Dendritic cell treated with granulocyte-macrophage colony-stimulating factor and Interleukin-4, amounts not matched to agents 40 ng/mL and 50 ng/mL, for 4 days (primary cell): ENCODE data around the gene ZBTB3.
"Not testable (repeated sequence)": the region's sequence is repeated elsewhere in the genome, so short reads cannot be mapped to it uniquely, and the experiment has no call there.

Experiments
- H3K27ac Mint-ChIP-seq: one replicate; pipeline ENCODE4 v1.8.0; 2022; ENCODE audit warnings: mild to moderate bottlenecking, mixed read lengths
- H3K27me3 Mint-ChIP-seq: one replicate; pipeline ENCODE4 v1.8.0; 2022; ENCODE audit warnings: mild to moderate bottlenecking, mixed read lengths
- H3K36me3 Mint-ChIP-seq: one replicate; pipeline ENCODE4 v1.8.0; 2022; ENCODE audit warnings: low read depth, mixed read lengths
- H3K4me1 Mint-ChIP-seq: one replicate; pipeline ENCODE4 v1.8.0; 2022; ENCODE audit warnings: low read depth, mixed read lengths
- H3K4me3 Mint-ChIP-seq: one replicate; pipeline ENCODE4 v1.8.0; 2022; ENCODE audit warnings: mild to moderate bottlenecking, moderate library complexity, mixed read lengths
- H3K9me3 Mint-ChIP-seq: one replicate; pipeline ENCODE4 v1.8.0; 2022; ENCODE audit warnings: mixed read lengths
- intact Hi-C: fragments of 100-400 bp; cut with micrococcal nuclease; formaldehyde crosslinking; loops from one replicate; pipeline ENCODE4 v1.15.0; 2022

Gene ZBTB3

DNA sequence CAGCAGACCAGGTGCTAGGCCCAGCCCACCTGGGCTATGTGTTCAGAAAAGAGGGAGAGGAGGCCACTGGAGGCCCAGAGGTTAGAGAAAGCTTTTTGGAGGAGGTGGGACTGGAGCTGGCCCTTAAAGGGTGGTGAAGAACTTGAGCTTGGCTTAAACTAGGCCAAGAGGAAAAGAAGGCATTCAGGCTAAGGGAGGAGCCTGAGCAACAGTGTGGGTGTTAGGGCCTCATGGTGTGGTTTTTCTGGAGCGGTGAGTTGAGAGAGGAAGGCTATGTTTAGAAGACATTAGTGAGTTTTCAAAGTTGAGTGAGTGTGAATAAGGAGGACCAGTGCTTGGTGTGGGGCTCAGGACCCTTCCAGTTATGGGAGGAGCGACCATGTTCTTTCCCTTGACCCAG is 23.4 kb upstream of the ZBTB3 start:
- Mint-ChIP-seq H3K27ac (peak overlapping the region; percentile 70), H3K27me3 (no peaks in the 10 kb centered on the region), H3K9me3 (no peaks in the 10 kb centered on the region), H3K36me3 (peaks cover 83% of the 10 kb centered on the region), H3K4me3 (no peak overlapping the region), H3K4me1 (peaks cover 37% of the 10 kb centered on the region)
- intact Hi-C loops = no loop called here

DNA sequence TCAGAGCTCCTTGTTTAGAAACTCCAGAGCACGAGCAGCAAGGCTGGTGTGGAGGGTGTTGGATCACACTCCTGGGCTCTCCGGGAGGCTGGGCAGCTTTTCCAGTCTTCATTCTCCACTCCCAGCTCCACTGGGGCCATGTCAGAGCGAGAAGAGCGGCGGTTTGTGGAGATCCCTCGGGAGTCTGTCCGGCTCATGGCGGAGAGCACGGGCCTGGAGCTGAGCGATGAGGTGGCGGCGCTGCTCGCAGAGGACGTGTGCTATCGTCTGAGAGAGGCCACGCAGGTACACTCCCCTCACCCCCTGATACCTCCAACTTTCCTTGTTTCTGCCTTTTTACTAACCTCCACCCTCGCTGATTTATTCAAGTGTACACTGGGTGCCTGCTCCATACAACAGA is 21.7 kb upstream of the ZBTB3 start:
- peak overlapping the region; percentile 41 for H3K27ac Mint-ChIP-seq
- H3K4me3 Mint-ChIP-seq = no peak overlapping the region
- H3K9me3 Mint-ChIP-seq = no peaks in the 10 kb centered on the region
- no peaks in the 10 kb centered on the region for H3K27me3 Mint-ChIP-seq
- H3K36me3 Mint-ChIP-seq = peaks cover 77% of the 10 kb centered on the region
- intact Hi-C loops = no loop called here
- peaks cover 47% of the 10 kb centered on the region for H3K4me1 Mint-ChIP-seq

DNA sequence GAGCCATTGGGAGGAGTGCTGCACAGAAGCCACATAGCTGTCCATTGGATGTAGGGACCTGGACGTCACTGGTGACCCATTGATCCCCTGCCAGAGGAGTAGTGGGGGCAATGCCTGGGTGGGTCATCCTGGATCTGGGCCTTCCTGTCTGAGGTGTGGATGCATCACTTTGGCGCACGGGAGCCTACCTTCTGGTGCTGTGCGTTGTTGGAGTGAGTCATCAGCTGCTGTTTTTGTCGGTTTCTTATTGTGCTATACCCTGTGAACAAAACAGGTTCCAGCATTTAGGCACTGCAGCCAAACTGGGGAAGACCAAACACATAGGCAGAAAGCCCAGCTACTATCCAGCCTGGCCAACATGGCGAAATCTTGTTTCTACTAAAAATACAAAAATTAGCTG is 20.4 kb upstream of the ZBTB3 start:
- no peaks in the 10 kb centered on the region for H3K27me3 Mint-ChIP-seq
- peaks cover 68% of the 10 kb centered on the region for H3K36me3 Mint-ChIP-seq
- no peak overlapping the region for H3K4me3 Mint-ChIP-seq
- peaks cover 59% of the 10 kb centered on the region for H3K4me1 Mint-ChIP-seq
- H3K9me3 Mint-ChIP-seq = no peaks in the 10 kb centered on the region
- H3K27ac Mint-ChIP-seq = peak overlapping the region; percentile 41
- intact Hi-C loops = loop anchor here (5.0 kb wide), 1 partner anchor 47 kb away; the partner anchor contains the start of genes HNRNPUL2 and TTC9C

DNA sequence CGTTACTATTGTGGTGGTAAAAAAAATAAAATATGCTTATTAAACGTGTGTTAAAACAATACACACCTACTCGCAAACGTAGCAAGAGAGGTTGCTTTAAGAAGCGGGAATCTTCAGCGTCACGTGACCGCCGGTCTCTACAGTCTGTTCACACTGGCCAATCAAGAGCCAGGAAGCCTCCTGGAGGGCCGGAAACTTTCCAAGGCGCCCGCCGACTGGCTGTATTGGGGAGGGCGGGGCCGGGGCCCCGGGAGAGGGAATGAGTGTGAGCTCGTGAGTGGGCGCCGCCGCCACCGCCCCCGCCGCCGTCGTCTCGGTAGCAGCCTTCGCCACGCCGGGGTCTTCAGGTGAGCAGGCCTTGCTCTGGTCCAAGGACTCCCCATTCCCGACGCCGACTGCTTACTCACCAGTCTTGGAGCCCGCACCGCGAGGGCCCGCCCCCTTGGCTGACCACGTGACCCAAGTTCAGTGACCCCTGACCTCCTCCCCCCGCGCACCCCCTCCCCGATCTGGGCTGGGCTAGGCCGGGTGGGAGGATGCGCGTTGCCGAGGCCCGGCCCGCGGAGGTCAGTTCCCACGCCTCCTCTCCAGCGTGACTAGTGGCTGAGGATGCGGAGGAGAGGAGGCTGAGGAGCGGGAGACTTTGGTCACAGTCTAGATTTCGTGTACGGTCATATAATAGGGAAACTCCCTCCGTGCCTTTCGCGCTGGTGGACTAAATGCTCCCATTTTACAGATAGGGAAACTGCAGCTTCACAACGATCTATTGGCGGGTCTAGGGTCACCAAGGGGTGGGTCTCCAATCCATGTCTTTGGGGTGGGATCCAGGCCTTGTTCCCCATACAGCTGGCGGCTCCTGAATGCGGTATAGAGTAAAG is 17.4 kb upstream of the ZBTB3 start, which contains the start of gene TAF6L:
TSS of gene TAF6L (plus strand) at position 253 of the 878 bp plus-strand sequence. CDS start 4,388 bp downstream, outside the sequence.
- H3K27ac Mint-ChIP-seq = peak within 1 kb of the TSS; percentile 96
- H3K27me3 Mint-ChIP-seq = no peaks in the 10 kb centered on the region
- no peaks in the 10 kb centered on the region for H3K9me3 Mint-ChIP-seq
- peaks cover 45% of the 10 kb centered on the region for H3K4me1 Mint-ChIP-seq
- H3K36me3 Mint-ChIP-seq = peaks cover 61% of the 10 kb centered on the region
- H3K4me3 Mint-ChIP-seq = peak within 1 kb of the TSS; percentile 85
- intact Hi-C loops = loop anchor here (1.0 to 5.0 kb wide), 3 partner anchors 10 to 44 kb away; partner anchors contain the start of genes HNRNPUL2, POLR2G and TTC9C

DNA sequence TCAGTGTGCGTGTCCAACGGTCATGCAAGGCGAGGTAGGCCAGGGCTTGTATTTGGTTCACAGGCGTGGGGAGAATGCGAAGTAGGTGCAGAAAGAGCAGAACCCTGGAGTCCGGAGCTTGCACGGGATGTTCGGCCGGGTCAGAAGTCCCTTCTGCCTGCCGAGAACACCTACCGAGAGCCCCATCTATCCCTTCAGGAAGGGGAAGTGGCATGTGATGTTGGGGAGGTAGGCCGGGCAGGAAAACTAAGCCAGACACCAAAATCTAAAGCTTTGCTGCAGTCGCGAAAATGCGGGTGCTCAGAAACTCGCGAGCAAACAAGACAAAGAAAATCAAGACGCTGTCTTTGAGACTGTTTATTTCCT is 16.8 kb upstream of the ZBTB3 start:
- H3K4me1 Mint-ChIP-seq = peaks cover 39% of the 10 kb centered on the region
- intact Hi-C loops = loop anchor here (1.0 to 5.0 kb wide), 3 partner anchors 9 to 43 kb away; partner anchors contain the start of genes HNRNPUL2, POLR2G and TTC9C
- peak overlapping the region; percentile 85 for H3K4me3 Mint-ChIP-seq
- H3K36me3 Mint-ChIP-seq = peaks cover 61% of the 10 kb centered on the region
- H3K27me3 Mint-ChIP-seq = no peaks in the 10 kb centered on the region
- peak overlapping the region; percentile 96 for H3K27ac Mint-ChIP-seq
- no peaks in the 10 kb centered on the region for H3K9me3 Mint-ChIP-seq

DNA sequence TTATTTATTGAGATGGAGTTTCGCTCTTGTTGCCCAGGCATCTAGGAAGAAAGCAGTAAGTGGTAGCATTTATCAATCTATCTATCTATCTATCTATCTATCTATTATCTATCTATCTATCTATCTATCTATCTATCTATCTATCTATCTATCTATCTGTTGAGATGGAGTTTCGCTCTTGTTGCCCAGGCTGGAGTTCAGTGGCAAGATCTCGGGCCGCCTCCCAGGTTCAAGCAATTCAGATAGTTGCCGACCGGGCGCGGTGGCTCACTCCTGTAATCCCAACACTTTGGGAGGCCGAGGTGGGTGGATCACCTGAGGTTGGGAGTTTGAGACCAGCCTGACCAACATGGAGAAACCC is 6.9 kb upstream of the ZBTB3 start:
- Mint-ChIP-seq H3K27ac (peak overlapping the region; percentile 95), H3K4me1 (peaks cover 19% of the 10 kb centered on the region), H3K36me3 (peaks cover 42% of the 10 kb centered on the region), H3K4me3 (peak overlapping the region; percentile 97)
- intact Hi-C loops = loop anchor here (1.0 kb wide), 1 partner anchor 10 kb away; the partner anchor contains the start of gene TAF6L
- H3K27me3 Mint-ChIP-seq, H3K9me3 Mint-ChIP-seq: not testable (repeated sequence)

DNA sequence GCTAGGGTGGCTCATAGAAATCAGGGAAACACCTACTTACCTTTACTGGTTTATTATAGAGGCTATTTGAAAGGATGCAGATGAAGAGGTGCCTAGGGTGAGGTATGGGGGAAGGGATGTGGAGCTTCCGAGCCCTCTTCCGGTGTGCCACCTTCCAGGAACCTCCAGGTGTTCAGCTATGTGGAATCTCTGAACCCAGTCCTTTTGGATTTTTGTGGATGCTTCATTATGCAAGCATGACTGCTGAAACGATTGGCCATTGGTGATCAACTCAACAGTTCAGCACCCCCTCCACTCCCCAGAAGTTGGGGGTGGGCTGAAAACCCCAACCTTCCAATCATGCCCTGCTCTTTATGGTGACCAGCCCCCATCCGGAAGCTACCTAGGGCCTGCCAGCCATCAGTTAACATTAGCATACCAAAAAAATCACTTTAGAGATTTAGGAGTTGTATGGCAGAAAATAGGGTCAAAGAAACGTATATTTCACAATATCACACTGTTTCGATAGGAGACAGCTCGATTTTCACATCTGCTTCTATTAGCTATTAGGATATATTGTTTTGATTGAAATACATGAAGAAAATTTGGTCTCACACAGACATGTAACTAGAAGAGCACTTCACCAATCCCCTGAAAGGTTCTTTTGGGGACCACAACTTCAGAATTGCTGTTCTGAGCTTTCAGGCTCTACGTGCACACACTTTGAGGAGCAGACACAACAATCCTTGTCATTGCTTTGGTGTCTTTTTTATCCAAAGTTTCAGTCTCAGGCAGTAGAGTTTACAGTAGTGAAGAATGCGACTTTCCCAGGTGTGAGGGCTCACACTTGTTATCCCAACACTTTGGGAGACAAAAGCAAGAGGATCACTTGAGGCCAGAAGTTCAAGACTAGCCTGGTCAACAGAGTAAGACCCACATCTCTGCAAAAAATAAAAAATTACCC is 4.2 kb upstream of the ZBTB3 start:
- peaks cover 30% of the 10 kb centered on the region for H3K4me1 Mint-ChIP-seq

DNA sequence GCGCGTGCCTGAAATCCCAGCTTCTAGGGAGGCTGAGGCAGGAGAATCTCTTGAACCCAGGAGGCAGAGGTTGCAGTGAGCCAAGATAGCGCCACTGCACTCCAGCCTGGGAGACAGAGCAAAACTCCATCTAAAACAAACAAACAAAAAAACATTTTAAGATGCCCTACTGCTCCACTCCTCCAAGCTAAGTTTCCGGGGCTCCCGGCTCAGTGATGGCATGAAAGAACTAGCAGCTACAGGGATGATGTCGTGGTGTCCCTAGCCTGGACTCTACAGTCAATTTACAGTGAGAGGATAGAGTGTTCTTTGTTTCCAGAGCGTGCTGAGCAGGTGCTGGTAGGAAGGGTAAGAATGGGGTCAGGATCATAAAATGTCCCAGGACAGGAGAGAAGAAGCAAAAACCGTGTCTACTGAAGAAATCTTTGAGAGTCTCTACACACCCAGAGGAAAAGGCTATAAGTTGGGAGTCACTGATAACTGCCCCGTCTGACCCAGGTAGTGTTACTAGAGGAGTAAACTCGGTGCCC is 1.2 kb upstream of the ZBTB3 start:
- Mint-ChIP-seq H3K4me1 (peaks cover 24% of the 10 kb centered on the region), H3K9me3 (no peaks in the 10 kb centered on the region), H3K4me3 (no peak overlapping the region), H3K27ac (peak overlapping the region; percentile 98), H3K36me3 (peaks cover 28% of the 10 kb centered on the region), H3K27me3 (no peaks in the 10 kb centered on the region)
- intact Hi-C loops = no loop called here

More for the DNA sequence above, 4.2 kb upstream of the ZBTB3 start:
- Mint-ChIP-seq H3K9me3 (no peaks in the 10 kb centered on the region), H3K27me3 (no peaks in the 10 kb centered on the region), H3K4me3 (no peak overlapping the region), H3K27ac (no peak overlapping the region), H3K36me3 (peaks cover 26% of the 10 kb centered on the region)
- intact Hi-C loops = no loop called here

DNA sequence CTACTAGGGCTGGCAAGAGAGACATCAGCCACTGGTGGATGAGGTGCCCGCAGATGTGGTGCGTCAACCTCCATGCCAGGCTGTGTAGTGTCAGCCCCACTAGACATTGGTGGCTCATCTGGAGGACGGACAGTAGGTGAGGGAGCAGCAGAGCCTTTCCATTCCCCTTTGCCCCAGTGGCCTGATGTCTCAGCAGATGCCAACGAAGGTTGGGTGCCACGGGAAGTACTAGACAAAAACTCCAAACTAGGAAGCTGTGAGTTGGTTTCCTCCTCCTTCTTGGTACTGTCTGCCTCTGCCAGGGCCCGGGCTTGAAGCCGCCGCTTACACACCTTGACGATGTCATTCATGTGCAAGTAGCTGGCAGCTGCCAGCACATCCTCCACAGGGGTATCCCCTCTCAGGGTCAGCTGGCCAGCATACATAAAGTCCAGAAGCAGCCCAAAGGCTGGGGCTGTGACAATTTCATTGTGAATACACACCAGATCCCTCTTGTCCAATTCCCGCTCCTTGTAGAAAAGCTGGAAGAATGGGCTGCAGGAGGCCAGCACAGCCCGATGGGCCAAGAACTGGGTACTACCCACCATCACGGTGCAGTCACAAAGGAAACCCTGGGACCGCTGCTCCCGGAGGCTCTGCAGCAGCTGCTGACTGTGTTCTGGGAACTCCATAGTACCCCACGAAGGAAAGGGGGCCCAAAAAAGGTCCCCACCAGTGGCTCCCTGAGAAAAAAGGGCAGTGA is 795 bp downstream of the ZBTB3 start:
- intact Hi-C loops = loop anchor here (1.0 to 2.0 kb wide), 2 partner anchors 18 to 25 kb away; partner anchors contain the start of genes TAF6L and TTC9C
- Mint-ChIP-seq H3K4me1 (peaks cover 39% of the 10 kb centered on the region), H3K27ac (peak overlapping the region; percentile 98)

DNA sequence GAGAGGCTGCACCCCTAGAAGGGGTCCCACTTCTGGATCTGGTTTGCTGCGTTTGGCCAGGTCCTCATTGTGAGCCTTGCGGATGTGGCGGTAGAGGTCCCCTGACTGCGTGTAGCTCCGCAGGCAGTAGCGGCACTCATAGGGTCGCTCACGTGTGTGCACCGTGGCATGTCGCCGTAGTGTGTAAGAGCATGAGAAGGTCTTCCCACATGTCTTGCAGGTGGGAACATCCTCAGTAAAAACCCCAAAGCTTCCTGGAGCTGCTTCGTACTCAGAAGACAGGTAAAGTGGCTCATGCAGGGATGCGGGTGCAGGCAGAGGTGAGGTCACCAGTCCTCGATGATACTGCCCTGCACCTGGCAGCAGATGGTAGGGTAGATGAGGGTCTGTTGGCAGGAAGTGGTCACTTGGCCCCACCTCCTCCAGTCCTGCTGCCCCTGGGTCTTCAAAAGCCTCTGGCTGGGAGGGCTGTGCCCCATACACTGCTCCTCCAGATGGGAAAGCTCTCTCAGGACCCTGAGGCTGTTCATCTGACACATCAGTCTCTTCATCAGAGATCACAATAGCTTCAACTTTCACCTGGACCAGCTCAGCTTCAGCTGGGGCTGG is 1.7 kb downstream of the ZBTB3 start:
- Mint-ChIP-seq H3K4me3 (no peak overlapping the region), H3K9me3 (no peaks in the 10 kb centered on the region), H3K36me3 (peaks cover 45% of the 10 kb centered on the region), H3K27me3 (no peaks in the 10 kb centered on the region), H3K27ac (peak overlapping the region; percentile 98), H3K4me1 (peaks cover 39% of the 10 kb centered on the region)
- intact Hi-C loops = loop anchor here (2.0 kb wide), 1 partner anchor 19 kb away; the partner anchor contains the start of gene TAF6L

More for the DNA sequence above, 795 bp downstream of the ZBTB3 start:
- Mint-ChIP-seq H3K9me3 (no peaks in the 10 kb centered on the region), H3K27me3 (no peaks in the 10 kb centered on the region), H3K36me3 (peaks cover 45% of the 10 kb centered on the region), H3K4me3 (peak overlapping the region; percentile 92)

DNA sequence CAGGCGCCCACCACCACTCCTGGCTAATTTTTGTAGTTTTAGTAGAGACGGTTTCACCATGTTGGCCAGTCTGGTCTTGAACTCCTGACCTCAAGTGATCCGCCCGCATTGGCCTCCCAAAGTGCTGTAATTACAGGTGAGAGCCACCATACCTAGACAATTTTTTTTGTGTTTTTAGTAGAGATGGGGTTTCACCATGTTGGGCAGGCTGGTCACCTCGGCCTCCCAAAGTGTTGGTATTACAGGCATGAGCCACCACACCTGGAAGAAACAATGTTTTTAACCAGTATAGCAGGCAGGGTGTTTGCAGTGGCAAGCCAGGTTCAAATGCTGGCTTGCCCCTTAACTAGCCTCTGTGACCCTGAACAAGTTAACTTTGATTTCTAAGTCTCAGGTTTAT is 4.0 kb downstream of the ZBTB3 start:
- H3K27ac Mint-ChIP-seq, intact Hi-C loops, H3K4me3 Mint-ChIP-seq, H3K9me3 Mint-ChIP-seq, H3K27me3 Mint-ChIP-seq: not testable (repeated sequence)
- Mint-ChIP-seq H3K4me1 (peaks cover 32% of the 10 kb centered on the region), H3K36me3 (peaks cover 45% of the 10 kb centered on the region)

DNA sequence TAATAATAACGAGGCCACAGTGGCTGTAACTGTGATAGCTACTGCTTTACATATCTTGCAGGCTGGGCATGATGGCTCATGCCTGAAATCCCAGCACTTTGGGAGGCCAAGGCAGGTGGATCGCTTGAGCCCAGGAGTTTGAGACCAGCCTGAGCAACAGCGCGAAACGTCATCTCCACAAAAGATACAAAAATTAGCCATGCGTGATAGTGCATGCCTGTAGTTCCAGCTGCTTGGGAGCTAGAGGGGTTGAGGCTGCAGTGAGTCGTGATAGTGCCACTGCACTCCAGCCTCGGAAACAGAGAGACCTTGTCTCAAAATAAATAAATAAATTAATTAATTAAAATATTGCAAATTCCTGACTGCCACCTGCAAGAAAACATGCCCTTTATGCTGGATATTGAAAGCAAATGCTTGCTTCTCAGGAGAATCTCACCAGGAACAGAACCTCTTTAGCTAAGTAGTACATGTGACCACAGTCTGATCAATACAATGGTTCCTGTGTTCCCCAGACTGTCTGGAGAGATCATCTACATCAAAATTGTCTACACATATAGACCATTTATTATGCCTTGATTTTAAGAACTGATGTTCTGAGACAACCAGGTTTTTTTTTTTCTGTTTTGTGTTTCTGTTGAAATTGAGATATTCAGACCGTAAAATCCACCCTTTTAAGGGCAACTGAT is 6.3 kb downstream of the ZBTB3 start:
- Mint-ChIP-seq H3K9me3 (no peaks in the 10 kb centered on the region), H3K36me3 (peaks cover 41% of the 10 kb centered on the region), H3K4me3 (no peak overlapping the region), H3K27ac (no peak overlapping the region), H3K27me3 (no peaks in the 10 kb centered on the region), H3K4me1 (peaks cover 23% of the 10 kb centered on the region)
- intact Hi-C loops = no loop called here
